NOMO-1 treated with dmso at 0.1 percent for 144 hours (cell line): ENCODE data around the gene RDH5.

Experiments
- DNase-seq: peaks from one replicate; lab custom pipeline; 2025; ENCODE audit not compliant: unreplicated experiment; lab: John Stamatoyannopoulos, UW

The RDH5 gene

GRCh38 chr12:55711786-55712553, 8.2 kb upstream of the RDH5 start:
- DNase-seq: no peak

GRCh38 chr12:55712700-55713415, 7.3 kb upstream of the RDH5 start:
- DNase-seq: no peak

- no peak for DNase-seq
Observed at GRCh38 chr12:55713721-55714120, 6.5 kb upstream of the RDH5 start.

- no peak for DNase-seq
Observed at GRCh38 chr12:55715169-55715764, 4.9 kb upstream of the RDH5 start.

GRCh38 chr12:55715833-55716581, 4.2 kb upstream of the RDH5 start, which contains the start of gene BLOC1S1:
Gene BLOC1S1, plus strand, starts transcription at chr12:55716046. Its CDS starts 6 bp downstream, at chr12:55716052.
- DNase-seq: peak; percentile 87

- peak; percentile 70 for DNase-seq
Observed at GRCh38 chr12:55716582-55716957, 3.6 kb upstream of the RDH5 start.

- no peak for DNase-seq
Observed at GRCh38 chr12:55717011-55718007, 2.9 kb upstream of the RDH5 start.

- no peak for DNase-seq
Observed at GRCh38 chr12:55718015-55718414, 2.2 kb upstream of the RDH5 start.

GRCh38 chr12:55718624-55719275, 1.4 kb upstream of the RDH5 start:
- DNase-seq: no peak

GRCh38 chr12:55719371-55719770, 822 bp upstream of the RDH5 start:
- no peak for DNase-seq

GRCh38 chr12:55720894-55721444, 776 bp downstream of the RDH5 start:
- peak; percentile 72 for DNase-seq

- DNase-seq: no peak
Observed at GRCh38 chr12:55721601-55722213, 1.5 kb downstream of the RDH5 start.

GRCh38 chr12:55722948-55723347, 2.8 kb downstream of the RDH5 start:
- DNase-seq: no peak

GRCh38 chr12:55723516-55724225, 3.5 kb downstream of the RDH5 start:
- no peak for DNase-seq

GRCh38 chr12:55724226-55724939, 4.2 kb downstream of the RDH5 start:
- peak; percentile 67 for DNase-seq

GRCh38 chr12:55724940-55725309, 4.7 kb downstream of the RDH5 start:
- DNase-seq: no peak

- DNase-seq: no peak
Observed at GRCh38 chr12:55725556-55725955, 5.4 kb downstream of the RDH5 start.

- DNase-seq: no peak
Observed at GRCh38 chr12:55726971-55727370, 6.8 kb downstream of the RDH5 start.
